Activated CD4-positive, alpha-beta T cell treated with anti-CD3 and anti-CD28 coated beads, Interleukin-2, amount 10 ng/mL, durations not matched to agents 7 days and 5 days (primary cell): ENCODE results near the gene SUN1. TPM values are rescaled to one million over a fixed set of nuclear protein-coding genes. Genes with fewer than 3 reads are reported as not detected.

Experiments used
- CTCF ChIA-PET: fragments of 350-600 bp; sonication (Branson Sonifier 250); formaldehyde crosslinking; loops from one replicate; lab custom pipeline; 2021; ENCODE audit warnings: antibody characterized with exemption; lab: Charles Lee
- POLR2A ChIA-PET: fragments of 350-600 bp; sonication (Branson Sonifier 250); formaldehyde crosslinking; loops from one replicate; lab custom pipeline; 2021; ENCODE audit warnings: antibody characterized with exemption; lab: Charles Lee
- DNase-seq: peaks from one replicate; pipeline ENCODE4 v3.0.0-alpha.2; 2020
- H3K27ac Mint-ChIP-seq: one replicate; pipeline ENCODE4 v1.8.0; 2021; ENCODE audit warnings: mild to moderate bottlenecking, moderate library complexity, mixed read lengths
- H3K27me3 Mint-ChIP-seq: one replicate; pipeline ENCODE4 v1.8.0; 2021; ENCODE audit warnings: mixed read lengths
- H3K36me3 Mint-ChIP-seq: one replicate; pipeline ENCODE4 v1.8.0; 2021; ENCODE audit warnings: low read depth, mixed read lengths
- H3K4me1 Mint-ChIP-seq: one replicate; pipeline ENCODE4 v1.8.0; 2021; ENCODE audit warnings: mixed read lengths
- H3K4me3 Mint-ChIP-seq: one replicate; pipeline ENCODE4 v1.8.0; 2021; ENCODE audit warnings: mild to moderate bottlenecking, moderate library complexity, mixed read lengths
- H3K9me3 Mint-ChIP-seq: one replicate; pipeline ENCODE4 v1.8.0; 2021; ENCODE audit warnings: mixed read lengths
- total RNA-seq, 2 experiments: library from RNA; stranded (reverse); gene quantifications; one replicate each; pipeline ENCODE4 v1.2.3, GENCODE V29; 2021

SUN1 gene
- total RNA-seq, 2 experiments from 2014 or later, result 76.8 to 78.5 TPM

DNA sequence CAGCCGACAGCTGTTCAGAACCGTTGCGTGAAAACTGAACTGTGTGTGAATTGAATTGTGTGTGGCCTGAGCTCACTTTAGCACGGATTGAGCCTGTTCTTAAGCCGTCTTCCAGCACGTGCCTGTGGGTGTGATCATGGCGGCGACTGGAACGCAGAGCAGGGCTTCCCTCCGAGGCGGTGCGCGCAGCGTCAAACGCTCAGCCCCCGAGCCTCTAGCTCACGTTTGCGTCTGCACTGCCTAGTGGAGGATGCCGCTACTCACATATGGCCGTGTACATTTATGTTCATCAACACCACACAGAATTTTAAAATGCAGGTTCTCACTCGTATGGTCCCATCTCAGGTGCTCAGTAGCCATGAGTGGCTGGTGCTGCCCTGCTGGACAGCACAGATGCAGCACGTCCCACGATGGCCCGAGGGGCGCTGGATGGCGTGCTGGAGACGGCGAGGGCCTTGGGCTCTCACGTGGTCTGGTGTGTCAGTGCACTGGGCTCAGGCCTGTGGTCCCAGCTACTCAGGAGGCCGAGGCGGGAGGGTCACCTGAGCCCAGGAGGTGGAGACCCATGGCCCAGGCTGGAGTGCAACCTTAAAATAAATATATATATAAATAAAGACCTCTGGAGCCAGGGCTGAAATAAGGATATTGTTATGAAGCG, 22.0 kb downstream of the SUN1 start:
- H3K36me3 Mint-ChIP-seq, result peaks cover 24% of the 10 kb centered on the region
- H3K4me1 Mint-ChIP-seq, result no peaks in the 10 kb centered on the region
- no peak overlapping the region for H3K4me3 Mint-ChIP-seq
- POLR2A ChIA-PET, result no interaction called here
- no peak overlapping the region for H3K27ac Mint-ChIP-seq
- CTCF ChIA-PET, result no interaction called here
- no peaks in the 10 kb centered on the region for H3K9me3 Mint-ChIP-seq
- H3K27me3 Mint-ChIP-seq, result no peaks in the 10 kb centered on the region
- no peak for DNase-seq

DNA sequence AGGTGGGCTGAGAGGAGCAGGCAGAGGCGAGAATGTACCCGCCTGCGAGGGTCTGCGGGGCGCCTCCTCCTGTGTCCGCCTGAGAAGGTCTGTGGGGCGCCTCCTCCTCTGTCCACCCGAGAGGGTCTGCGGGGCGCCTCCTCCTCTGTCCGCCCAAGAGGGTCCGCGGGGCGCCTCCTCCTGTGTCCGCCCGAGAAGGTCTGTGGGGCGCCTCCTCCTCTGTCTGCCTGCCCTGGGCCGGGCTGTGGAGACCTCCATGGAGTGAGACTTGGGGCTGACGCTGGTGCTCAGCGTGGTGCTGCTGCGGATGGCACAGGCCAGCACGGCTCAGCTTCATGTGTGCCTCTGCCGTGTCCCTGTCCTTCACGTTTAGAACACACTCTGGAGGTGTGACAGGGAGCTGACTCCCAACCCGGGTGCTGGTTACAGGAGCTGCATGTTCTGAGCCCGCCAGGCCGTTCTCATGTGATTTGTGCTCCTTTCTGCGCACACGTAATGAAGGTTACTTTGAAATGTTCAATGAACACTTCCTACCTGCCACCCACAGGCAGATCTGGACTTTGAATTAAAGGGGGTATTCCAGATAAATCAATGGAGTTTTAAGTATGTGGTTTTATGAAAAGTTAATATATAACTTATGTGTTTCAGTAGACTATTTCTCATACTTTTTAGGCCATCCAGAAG, 23.6 kb downstream of the SUN1 start:
- peaks cover 25% of the 10 kb centered on the region for H3K36me3 Mint-ChIP-seq
- H3K4me1 Mint-ChIP-seq, result no peaks in the 10 kb centered on the region
- no peaks in the 10 kb centered on the region for H3K9me3 Mint-ChIP-seq
- POLR2A ChIA-PET, result no interaction called here
- CTCF ChIA-PET, result no interaction called here
- no peaks in the 10 kb centered on the region for H3K27me3 Mint-ChIP-seq
- H3K4me3 Mint-ChIP-seq, result no peak overlapping the region
- H3K27ac Mint-ChIP-seq, result no peak overlapping the region
- no peak for DNase-seq

DNA sequence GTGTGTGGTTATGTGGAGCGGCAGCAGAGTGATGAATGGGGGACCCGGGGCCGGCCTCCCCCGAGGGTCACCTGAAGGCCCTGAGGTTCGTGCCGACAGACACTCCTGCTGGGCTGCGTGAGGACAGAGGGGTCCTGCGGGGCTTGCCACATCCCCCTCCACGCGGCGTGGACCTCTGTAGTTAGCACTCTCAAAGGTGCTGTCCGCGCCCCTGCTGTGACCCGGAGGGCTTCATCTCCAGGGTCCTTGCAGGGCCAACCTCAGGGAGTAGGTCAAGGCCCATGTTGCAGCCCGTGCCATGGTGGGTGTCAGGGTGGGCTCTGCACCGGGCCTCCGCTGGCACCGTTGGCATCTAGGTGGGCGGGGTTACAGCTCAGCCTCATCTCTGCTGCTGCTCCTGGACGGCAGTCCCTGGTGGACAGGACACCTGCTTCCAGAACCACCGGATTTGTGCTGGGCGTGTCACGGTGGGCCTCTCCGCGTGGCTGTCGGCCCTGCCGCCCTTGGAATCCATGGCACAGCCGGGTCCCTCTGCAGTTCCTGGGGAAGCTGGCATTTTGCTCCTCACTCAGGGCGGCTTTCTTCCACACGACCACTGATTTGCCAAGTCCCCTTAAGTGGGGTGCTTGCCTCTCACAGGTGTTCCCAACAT, 24.3 kb downstream of the SUN1 start:
- CTCF ChIA-PET, result no interaction called here
- no peak overlapping the region for H3K27ac Mint-ChIP-seq
- H3K9me3 Mint-ChIP-seq, result no peaks in the 10 kb centered on the region
- H3K4me1 Mint-ChIP-seq, result no peaks in the 10 kb centered on the region
- no peak overlapping the region for H3K4me3 Mint-ChIP-seq
- peaks cover 31% of the 10 kb centered on the region for H3K36me3 Mint-ChIP-seq
- no peaks in the 10 kb centered on the region for H3K27me3 Mint-ChIP-seq
- no peak for DNase-seq
- POLR2A ChIA-PET, result no interaction called here

DNA sequence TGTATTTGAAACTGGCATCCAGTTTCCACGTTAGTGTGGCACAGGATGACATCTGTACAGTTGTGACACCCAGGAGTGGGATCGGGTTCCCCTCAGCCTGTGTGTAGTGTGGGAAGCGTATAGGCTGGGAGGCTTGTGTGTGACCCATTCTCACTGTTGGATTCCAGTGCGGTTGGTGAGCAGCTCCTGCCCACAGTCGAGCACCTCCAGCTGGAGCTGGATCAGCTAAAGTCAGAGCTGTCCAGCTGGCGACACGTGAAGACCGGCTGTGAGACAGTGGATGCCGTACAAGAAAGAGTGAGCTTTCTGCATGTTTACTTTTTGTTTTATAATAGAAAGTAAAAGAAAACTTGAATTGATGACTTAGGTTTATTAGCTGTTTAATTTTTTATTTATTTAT, 25.4 kb downstream of the SUN1 start:
- ChIA-PET CTCF (interaction anchor here (1.0 to 1.3 kb wide), 2 partner anchors 16 to 595 kb away, joined by 3 to 7 read pairs; no protein-coding TSS in a partner anchor), POLR2A (no interaction called here)

DNA sequence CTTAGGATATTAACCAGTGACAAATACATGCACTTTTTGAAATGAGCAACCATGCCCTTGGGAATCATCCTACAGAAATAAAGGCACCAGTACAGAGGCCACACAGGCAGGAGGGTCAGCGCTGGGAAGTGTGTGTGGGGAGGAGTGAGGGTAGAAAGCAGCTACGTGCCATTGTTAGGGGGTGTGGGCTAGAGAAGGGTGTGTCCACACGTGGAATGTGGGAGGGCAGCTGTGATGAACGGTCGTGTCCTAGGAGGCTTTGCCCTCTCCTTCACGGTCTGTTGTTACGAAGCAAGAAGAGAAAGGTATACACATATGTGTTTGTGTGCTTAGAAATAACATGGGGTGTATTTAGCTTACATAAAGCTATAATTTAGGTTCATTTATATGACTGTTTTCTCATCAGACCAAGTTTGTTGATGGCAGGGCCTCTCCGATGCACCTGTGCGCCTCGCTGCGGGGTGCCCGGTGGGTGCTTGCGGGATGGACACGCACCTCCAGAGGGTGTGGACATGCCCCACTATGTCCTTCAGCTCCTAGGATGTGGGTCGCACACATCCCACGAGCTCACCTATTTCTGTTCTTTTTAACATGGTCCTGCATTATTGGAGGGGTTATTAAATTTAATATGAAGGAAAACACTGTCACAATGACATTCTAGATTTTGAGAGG, 27.2 kb downstream of the SUN1 start:
- POLR2A ChIA-PET, result no interaction called here
- Mint-ChIP-seq H3K4me3 (no peak overlapping the region), H3K36me3 (peaks cover 41% of the 10 kb centered on the region), H3K4me1 (no peaks in the 10 kb centered on the region), H3K9me3 (no peaks in the 10 kb centered on the region), H3K27ac (no peak overlapping the region), H3K27me3 (no peaks in the 10 kb centered on the region)
- CTCF ChIA-PET, result interaction anchor here (0.8 to 1.5 kb wide), 2 partner anchors 13 to 27 kb away, joined by 3 to 4 read pairs; no protein-coding TSS in a partner anchor
- DNase-seq, result no peak

More for the DNA sequence above, 25.4 kb downstream of the SUN1 start:
- no peaks in the 10 kb centered on the region for H3K4me1 Mint-ChIP-seq
- H3K4me3 Mint-ChIP-seq, result no peak overlapping the region
- no peak for DNase-seq
- H3K27me3 Mint-ChIP-seq, result no peaks in the 10 kb centered on the region
- peaks cover 39% of the 10 kb centered on the region for H3K36me3 Mint-ChIP-seq
- H3K9me3 Mint-ChIP-seq, result no peaks in the 10 kb centered on the region
- no peak overlapping the region for H3K27ac Mint-ChIP-seq

DNA sequence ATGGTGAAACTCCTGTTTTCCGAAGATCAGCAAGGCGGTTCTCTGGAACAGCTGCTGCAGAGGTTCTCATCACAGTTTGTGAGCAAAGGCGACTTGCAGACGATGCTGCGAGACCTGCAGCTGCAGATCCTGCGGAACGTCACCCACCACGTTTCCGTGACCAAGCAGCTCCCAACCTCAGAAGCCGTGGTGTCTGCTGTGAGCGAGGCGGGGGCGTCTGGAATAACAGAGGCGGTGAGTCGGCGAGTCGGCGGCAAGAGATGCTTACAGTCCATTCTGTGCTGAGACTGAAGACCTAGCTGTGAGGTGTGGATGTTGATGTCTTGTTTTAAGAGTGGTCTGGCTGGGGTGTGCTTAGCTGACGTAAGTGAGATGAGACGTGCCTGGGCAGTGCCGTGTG, 27.9 kb downstream of the SUN1 start:
- no peak overlapping the region for H3K4me3 Mint-ChIP-seq
- DNase-seq, result no peak
- H3K27ac Mint-ChIP-seq, result no peak overlapping the region
- no peaks in the 10 kb centered on the region for H3K27me3 Mint-ChIP-seq
- CTCF ChIA-PET, result interaction anchor here (1.5 kb wide), 1 partner anchor 27 kb away, joined by 4 read pairs; no protein-coding TSS in a partner anchor
- peaks cover 40% of the 10 kb centered on the region for H3K36me3 Mint-ChIP-seq
- POLR2A ChIA-PET, result no interaction called here
- no peaks in the 10 kb centered on the region for H3K4me1 Mint-ChIP-seq
- no peaks in the 10 kb centered on the region for H3K9me3 Mint-ChIP-seq

DNA sequence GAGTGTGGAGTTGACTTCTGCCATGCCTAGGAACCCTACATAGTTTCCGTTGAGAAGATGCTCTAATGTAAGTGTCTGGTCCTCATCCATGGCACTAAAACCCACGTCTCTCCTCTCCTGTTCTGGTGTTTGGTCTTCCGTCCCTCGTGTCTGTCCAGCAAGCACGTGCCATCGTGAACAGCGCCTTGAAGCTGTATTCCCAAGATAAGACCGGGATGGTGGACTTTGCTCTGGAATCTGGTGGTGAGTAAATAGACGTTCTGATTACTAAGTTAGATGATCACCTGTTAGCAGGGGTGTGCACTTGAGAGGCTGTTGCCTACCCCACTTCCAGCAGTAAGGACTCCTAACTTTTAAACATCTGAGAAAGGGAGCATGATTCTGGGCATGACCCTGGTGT, 28.9 kb downstream of the SUN1 start:
- DNase-seq, result no peak
- Mint-ChIP-seq H3K4me3 (no peak overlapping the region), H3K27ac (no peak overlapping the region), H3K4me1 (no peaks in the 10 kb centered on the region), H3K36me3 (peaks cover 40% of the 10 kb centered on the region), H3K9me3 (no peaks in the 10 kb centered on the region), H3K27me3 (no peaks in the 10 kb centered on the region)
- CTCF ChIA-PET, result interaction anchor here (1.1 to 1.5 kb wide), 2 partner anchors 11 to 28 kb away, joined by 3 to 4 read pairs; no protein-coding TSS in a partner anchor
- POLR2A ChIA-PET, result no interaction called here

DNA sequence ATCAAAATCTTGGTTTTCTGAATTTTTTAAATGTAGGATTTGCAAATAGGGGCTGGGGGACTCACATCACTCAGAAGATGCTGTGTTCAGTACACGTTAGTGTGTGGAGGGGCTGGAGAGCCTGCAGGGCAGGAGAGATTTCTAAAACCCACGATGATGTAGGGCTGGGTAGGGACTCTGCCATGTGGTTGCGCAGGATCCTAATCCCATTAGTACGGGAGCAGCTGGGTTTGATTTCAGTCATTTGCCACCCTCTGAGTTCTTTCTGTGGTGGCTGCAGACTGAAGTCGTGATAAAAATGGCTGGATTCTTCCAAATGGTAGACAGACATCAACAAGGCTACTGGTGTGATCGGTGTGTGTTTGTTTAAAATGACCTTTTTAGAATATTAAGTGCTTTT, 29.9 kb downstream of the SUN1 start:
- Mint-ChIP-seq H3K27ac (no peak overlapping the region), H3K27me3 (no peaks in the 10 kb centered on the region), H3K9me3 (no peaks in the 10 kb centered on the region), H3K36me3 (peaks cover 44% of the 10 kb centered on the region), H3K4me1 (no peaks in the 10 kb centered on the region), H3K4me3 (no peak overlapping the region)
- ChIA-PET CTCF (no interaction called here), POLR2A (no interaction called here)
- DNase-seq, result no peak

DNA sequence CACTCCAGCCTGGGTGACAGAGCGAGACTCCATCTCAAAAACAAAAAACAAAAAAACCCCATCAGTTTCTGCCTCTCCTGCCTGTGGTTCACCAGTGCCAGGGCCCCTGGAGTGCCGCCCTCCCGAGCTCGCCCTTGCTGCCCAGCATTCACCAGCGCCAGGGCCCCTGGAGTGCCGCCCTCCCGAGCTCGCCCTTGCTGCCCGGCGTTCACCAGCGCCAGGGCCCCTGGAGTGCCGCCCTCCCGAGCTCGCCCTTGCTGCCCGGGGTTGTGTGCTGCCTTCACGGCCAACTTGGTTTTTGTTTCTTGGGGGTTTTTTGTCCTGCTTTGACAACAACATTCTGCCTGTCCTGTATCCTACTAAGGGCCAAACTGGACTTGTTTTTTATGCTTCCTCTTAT, 30.8 kb downstream of the SUN1 start:
- ChIA-PET POLR2A (interaction anchor here (0.6 kb wide), 2 partner anchors 65 to 131 kb away, joined by 5 to 11 read pairs; no protein-coding TSS in a partner anchor), CTCF (interaction anchor here (0.7 kb wide), 1 partner anchor 10 kb away, joined by 3 read pairs; no protein-coding TSS in a partner anchor)
- Mint-ChIP-seq H3K4me1 (no peaks in the 10 kb centered on the region), H3K4me3 (no peak overlapping the region), H3K27me3 (no peaks in the 10 kb centered on the region), H3K36me3 (peaks cover 48% of the 10 kb centered on the region), H3K9me3 (no peaks in the 10 kb centered on the region), H3K27ac (no peak overlapping the region)
- DNase-seq, result no peak

DNA sequence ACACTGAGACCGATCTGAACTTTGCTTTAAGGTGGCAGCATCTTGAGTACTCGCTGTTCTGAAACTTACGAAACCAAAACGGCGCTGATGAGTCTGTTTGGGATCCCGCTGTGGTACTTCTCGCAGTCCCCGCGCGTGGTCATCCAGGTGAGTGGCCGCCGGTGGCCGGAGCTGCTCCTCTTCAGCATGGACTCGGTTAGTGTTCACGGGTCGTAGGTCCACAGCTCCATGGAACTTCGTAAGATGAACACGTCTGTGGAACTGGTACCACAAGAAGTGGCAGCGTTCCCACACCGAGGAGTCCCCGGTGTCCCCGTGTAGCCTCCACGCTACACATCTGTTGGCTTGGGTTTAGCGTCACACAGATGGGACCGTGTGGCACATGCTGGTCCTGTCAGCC, 33.6 kb downstream of the SUN1 start:
- H3K4me1 Mint-ChIP-seq, result no peaks in the 10 kb centered on the region

DNA sequence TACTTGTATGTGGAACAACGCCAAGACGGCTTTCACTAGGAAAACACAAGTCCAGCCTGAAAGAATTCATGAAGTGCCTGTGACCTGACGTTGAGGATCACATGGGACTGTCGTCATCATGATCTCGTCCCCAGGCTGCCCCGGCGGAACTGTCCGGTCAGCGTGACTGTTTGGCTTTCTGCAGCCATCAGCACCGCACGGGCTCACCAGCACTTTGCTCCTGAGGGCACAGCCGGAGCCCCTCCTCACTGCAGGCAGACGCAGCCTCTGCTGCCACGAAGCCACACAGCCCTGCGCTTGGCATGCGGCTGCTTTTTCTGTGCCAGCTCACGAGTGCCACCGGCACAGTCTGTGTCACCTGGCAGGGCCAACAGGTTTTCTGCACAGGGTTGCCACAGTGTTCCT, 34.7 kb downstream of the SUN1 start:
- Mint-ChIP-seq H3K4me1 (no peaks in the 10 kb centered on the region), H3K4me3 (no peak overlapping the region), H3K27me3 (no peaks in the 10 kb centered on the region), H3K27ac (no peak overlapping the region), H3K9me3 (no peaks in the 10 kb centered on the region), H3K36me3 (peaks cover 41% of the 10 kb centered on the region)
- no peak for DNase-seq
- ChIA-PET POLR2A (no interaction called here), CTCF (interaction anchor here (1.0 kb wide), 1 partner anchor 545 kb away, joined by 3 read pairs; no protein-coding TSS in a partner anchor)

More for the DNA sequence above, 33.6 kb downstream of the SUN1 start:
- DNase-seq, result no peak
- H3K36me3 Mint-ChIP-seq, result peaks cover 45% of the 10 kb centered on the region
- H3K27me3 Mint-ChIP-seq, result no peaks in the 10 kb centered on the region
- POLR2A ChIA-PET, result no interaction called here
- no peak overlapping the region for H3K27ac Mint-ChIP-seq
- no peak overlapping the region for H3K4me3 Mint-ChIP-seq
- H3K9me3 Mint-ChIP-seq, result no peaks in the 10 kb centered on the region
- CTCF ChIA-PET, result no interaction called here

DNA sequence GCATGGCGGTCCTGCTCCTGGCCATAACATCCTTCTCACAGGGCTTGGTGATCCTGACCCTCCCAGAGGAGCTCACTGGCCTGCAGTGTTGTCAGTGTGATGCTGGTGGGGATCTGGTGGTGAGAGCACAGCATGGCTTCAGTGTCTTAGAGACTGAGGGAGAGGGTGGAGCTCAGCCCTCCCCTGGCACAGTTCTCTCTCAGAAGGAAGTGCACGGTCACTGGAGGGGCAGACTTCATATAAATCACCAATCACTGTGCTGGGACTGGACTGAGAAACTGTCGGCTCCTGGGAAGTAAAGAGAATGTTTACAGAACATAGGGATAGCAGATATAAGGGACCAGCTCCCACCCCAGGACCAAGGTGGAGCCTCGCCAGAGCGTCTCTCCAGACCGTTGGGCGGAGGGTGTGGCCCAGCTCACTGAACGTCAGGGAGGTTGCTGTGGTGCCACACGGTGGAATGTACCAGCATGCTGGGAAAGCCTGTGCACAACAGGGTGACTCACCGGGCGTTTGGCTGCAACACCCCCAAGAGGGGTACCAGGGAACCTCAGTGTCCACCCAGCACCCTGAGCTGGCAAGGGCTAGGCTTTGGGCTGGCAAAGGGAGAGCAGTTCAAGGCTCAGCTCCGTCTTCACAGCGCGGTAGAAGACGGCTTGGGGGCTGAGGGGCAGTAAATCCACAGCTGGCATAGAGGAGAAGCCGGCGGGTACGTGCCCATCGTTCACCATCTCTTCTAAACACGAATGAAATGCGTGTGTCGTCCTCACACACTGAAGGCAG, 35.3 kb downstream of the SUN1 start:
- no peak overlapping the region for H3K4me3 Mint-ChIP-seq
- ChIA-PET CTCF (interaction anchor here (1.0 kb wide), 1 partner anchor 546 kb away, joined by 3 read pairs; no protein-coding TSS in a partner anchor), POLR2A (no interaction called here)
- H3K27ac Mint-ChIP-seq, result no peak overlapping the region
- H3K36me3 Mint-ChIP-seq, result peaks cover 41% of the 10 kb centered on the region
- DNase-seq, result no peak
- peaks cover 1% of the 10 kb centered on the region for H3K4me1 Mint-ChIP-seq
- H3K9me3 Mint-ChIP-seq, result no peaks in the 10 kb centered on the region
- H3K27me3 Mint-ChIP-seq, result no peaks in the 10 kb centered on the region
